KOPT-K1 (cell line): ENCODE data around the gene AFF1.
A peak's percentile ranks its signal among the peaks of the same experiment; 100 is the strongest.

ENCODE experiments used
- H3K27ac ChIP-seq: fragments of 200-600 bp; sonication (generic); 2 replicates; pipeline ENCODE4 v1.5.1; 2016; ENCODE audit warnings: antibody characterized with exemption, mild to moderate bottlenecking, low read depth, low read length; ENCODE audit not compliant: poor library complexity, severe bottlenecking
- H3K36me3 ChIP-seq: fragments of 200-600 bp; sonication (generic); 2 replicates; pipeline ENCODE4 v1.5.1; 2017; ENCODE audit warnings: antibody characterized with exemption, mild to moderate bottlenecking, low read length, moderate library complexity; ENCODE audit not compliant: insufficient read depth
- H3K9me3 ChIP-seq: fragments of 200-600 bp; sonication (generic); 2 replicates; pipeline ENCODE4 v1.5.1; 2017; ENCODE audit warnings: antibody characterized with exemption, low read length, mild to moderate bottlenecking; ENCODE audit not compliant: insufficient read depth, poor library complexity, severe bottlenecking

The AFF1 gene

DNA sequence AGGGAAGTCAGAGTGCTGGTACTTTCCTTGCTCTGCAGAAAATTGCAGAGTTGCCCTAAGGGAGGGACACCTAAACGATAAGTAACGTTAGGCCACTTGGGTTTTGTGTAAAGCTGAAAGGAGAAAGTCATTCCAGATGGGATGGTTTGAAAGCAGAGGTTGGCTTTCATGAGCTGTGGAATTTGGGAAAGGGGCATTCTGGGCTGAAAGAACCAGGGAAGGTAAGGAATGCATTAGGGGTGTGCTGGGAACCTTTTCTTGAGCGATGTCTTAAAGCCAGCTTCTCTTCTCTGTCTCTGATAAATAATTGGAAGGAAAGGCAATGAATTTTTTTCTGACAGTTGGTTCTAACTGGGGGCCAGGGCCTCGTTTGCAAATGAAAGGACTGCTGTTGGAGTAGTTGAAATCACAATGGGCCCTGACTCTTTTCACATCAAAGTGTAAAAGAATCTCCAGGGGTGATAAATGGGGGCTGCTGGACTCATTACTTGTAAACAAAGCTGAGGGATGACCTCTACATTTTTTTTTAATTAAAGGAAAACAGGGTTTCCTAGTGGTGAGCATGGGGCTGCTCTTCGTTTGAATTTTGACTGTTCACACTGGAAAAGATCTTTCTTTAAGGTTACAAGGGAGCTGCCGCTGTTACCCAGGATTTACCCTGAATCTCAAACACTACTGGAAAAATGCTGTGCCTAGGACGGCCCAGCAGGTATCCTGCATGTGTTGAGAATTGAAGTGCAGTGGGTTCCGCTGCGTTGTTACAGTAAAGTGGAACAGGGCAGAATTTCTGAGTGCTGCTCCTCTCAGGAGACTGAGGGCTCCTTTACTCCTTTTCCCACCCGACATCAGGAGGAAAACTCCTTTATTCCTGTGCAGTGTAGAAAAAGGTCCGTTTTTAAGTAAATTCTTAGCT, 25.0 kb downstream of the AFF1 start:
- no peaks in the 10 kb centered on the region for H3K36me3 ChIP-seq
- peak overlapping the region; percentile 96 for H3K27ac ChIP-seq
- H3K9me3 ChIP-seq = no peaks in the 10 kb centered on the region

- no peaks in the 10 kb centered on the region for H3K9me3 ChIP-seq
- H3K36me3 ChIP-seq = no peaks in the 10 kb centered on the region
- peak overlapping the region; percentile 96 for H3K27ac ChIP-seq
Measured at GRCh38 chr4:86960557-86960961, 25.7 kb downstream of the AFF1 start.

DNA sequence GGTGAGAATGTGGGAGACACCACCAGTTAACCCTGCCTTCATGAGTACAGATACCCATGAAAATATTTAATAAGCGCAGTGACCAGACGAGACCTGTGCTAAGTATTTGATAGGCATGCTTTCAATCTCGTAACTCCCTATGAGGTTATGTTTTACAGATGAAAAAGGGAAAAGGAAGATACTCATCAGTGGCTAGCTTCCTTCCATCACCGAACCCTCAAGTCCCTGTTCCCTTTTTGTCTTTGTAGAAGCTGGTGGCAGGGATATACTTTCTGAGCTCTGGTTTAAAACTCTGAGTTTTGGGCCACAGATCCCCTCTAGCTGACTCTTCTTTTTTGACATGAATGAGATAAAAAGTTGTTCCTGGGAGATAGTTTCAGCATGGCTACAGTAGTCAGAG, 26.3 kb downstream of the AFF1 start:
- Histone ChIP-seq H3K36me3 (no peaks in the 10 kb centered on the region), H3K9me3 (no peaks in the 10 kb centered on the region), H3K27ac (peak overlapping the region; percentile 96)

GRCh38 chr4:86961605-86962295, 26.9 kb downstream of the AFF1 start:
- H3K9me3 ChIP-seq = no peaks in the 10 kb centered on the region
- no peaks in the 10 kb centered on the region for H3K36me3 ChIP-seq
- peak overlapping the region; percentile 96 for H3K27ac ChIP-seq

DNA sequence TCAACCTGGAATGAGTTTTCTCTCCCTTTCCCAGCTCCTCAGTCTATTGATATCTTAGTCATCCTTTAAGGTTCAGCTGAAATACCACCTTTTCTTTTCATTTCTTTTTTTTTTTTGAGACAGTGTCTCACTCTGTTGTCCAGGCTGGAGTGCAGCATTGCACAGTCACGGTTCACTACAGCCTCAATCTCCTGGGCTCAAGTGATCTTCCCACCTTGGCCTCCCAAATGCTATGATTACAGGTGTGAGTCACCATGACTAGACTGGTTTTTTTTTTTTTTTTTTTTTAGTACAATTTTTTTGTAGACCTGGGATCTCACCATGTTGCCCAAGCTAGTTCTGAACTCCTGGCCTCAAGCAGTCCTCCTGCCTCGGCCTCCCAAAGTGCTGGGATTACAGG, 28.9 kb downstream of the AFF1 start:
- Histone ChIP-seq H3K27ac (peak overlapping the region; percentile 96), H3K36me3 (no peaks in the 10 kb centered on the region), H3K9me3 (no peaks in the 10 kb centered on the region)

DNA sequence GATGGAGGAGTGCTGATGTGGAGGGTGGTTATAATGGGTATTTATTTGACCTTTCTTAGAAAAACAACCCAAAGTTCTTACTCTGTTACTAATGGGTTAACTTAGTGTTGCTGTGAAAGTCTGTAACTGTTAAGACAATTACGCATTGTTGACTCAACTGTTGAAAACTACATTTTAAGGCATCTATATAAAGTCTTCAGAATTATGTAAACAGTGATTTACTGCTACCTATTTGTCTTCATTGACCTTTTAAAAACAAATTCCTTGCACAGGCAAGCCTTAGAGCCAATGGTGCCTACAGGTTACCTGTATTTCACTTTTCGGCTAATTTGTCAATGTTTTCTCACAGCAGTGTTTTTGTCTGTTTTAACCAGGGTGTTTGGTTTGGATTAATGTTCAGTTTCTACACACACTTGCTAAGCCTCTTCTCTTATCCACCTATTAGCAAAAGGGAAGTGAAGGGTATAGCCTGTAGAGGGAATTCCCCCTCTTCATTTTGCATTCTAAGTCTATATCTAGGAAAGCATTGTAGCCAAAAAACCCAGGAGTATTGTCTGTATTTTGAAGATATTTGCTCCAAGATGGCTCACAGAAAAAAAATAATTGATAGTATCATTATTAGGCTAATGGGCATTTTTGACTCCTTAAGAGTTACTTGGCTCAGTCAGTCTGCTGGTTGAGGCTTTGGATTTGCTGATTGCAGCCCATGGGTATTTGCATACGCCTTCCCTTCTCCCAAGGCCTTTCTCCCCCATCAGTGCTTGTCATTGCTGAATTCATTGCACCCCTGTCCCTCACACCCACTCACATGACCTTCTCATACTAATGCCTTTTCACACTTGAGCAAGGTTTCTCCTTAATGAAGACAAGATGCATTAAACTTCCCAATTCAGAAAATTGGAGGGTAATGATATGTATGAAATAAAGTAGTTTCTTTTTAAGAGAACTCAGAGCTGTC, 30.5 kb downstream of the AFF1 start:
- H3K27ac ChIP-seq = peak overlapping the region; percentile 65
- no peaks in the 10 kb centered on the region for H3K36me3 ChIP-seq
- H3K9me3 ChIP-seq = no peaks in the 10 kb centered on the region

GRCh38 chr4:86967073-86967472, 32.3 kb downstream of the AFF1 start:
- no peaks in the 10 kb centered on the region for H3K36me3 ChIP-seq
- H3K27ac ChIP-seq = peak overlapping the region; percentile 65
- no peaks in the 10 kb centered on the region for H3K9me3 ChIP-seq

DNA sequence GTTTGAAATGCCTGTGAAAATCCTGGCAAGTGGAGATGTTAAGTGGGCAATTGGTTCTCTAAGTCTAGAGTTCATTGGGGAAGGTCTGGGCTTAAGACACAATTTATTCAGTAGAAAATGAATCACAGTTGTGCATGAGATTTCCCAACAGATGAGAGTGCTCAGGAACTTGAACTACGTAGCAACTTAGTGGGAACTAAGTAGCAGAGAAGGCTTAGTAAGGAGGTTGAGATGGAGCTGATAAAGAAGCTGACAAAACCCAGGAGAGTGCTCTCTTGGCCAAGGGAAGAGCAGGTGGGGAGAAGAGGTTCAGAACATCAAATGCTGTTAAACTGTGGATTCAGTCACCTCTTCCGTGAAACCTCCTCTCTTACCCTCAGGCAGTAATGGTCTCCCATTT, 33.0 kb downstream of the AFF1 start:
- Histone ChIP-seq H3K36me3 (no peaks in the 10 kb centered on the region), H3K27ac (peak overlapping the region; percentile 65)

DNA sequence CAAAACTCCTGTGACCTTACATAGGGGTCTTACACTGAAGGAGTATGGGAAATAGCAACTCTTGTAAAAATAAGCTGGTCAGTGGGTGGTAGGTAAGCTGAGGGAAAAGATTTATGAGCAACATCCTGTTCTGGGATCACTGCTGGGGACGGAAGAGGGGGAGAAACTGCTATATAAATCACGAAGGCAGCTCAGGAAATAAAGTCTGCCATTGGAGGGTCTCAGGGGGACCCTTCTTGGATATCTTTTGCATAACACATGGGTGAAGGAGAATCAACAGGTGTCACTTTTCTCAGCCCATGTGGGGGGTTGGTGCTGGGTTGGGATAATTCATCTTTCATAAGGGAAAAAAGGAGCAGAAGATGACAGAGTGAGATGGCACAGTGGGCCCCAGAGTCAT, 33.7 kb downstream of the AFF1 start:
- peak overlapping the region; percentile 65 for H3K27ac ChIP-seq
- no peaks in the 10 kb centered on the region for H3K9me3 ChIP-seq
- H3K36me3 ChIP-seq = no peaks in the 10 kb centered on the region

More for the DNA sequence above, 33.0 kb downstream of the AFF1 start:
- H3K9me3 ChIP-seq = no peaks in the 10 kb centered on the region

DNA sequence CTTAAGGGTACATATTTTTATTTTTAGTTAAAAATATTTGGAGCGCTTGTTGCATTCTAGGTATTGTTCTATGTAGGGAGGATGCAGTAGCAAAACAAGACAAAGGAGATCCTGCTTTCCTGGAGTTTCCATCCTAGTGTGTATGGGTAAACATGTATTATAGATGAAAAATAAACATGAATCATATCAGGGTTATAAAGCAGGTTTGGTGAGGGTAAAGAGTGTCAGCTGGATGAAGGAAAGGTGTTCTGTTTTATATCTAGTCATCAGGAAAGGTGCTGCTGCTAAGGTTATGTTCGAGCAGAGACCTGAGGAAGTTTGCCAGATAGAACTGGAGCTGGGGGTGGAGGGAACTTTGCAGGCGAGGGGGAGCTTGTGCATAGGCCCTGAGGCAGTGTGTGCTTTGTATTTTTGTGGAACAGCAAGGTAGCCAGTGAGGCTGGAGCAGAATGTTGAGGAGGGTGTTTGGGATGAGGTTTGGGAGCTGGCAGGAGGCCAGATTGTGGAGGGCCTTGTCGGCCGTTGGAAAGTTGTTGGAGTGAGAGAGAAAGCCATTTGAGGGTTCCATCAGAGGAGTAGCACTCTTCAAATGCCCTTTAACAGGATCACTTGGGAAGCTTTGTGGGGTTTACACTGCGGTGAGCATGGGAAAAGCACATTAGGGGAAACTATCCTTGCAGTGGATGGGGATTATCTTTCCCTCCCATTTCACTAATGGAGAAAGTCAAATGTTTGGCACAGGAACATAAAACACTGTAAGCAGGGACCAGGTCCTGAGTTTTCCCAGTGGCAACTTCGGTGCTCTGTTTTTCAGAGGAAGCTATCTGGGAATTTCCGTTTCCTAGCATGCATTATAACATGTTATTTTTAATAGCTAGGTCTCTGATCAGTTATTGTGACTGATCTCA, 35.9 kb downstream of the AFF1 start:
- H3K9me3 ChIP-seq = no peaks in the 10 kb centered on the region
- H3K36me3 ChIP-seq = no peaks in the 10 kb centered on the region
- H3K27ac ChIP-seq = peak overlapping the region; percentile 14

DNA sequence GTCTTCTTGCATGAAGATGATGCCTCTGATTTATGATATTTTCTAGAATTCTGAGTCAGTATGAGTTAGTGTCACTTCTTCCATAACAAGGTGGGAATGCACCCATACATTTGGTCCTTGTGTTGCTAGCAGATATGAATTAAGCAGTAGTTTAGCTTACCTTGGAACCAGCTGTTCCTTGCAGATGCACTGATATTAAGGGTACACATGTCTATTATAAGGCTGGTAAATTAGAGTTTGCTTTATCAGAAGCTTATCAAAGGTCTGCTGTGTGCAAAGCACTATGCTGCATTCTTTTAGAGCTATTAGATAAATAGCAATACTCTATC, 36.5 kb downstream of the AFF1 start:
- H3K9me3 ChIP-seq = no peaks in the 10 kb centered on the region
- no peak overlapping the region for H3K27ac ChIP-seq
- no peaks in the 10 kb centered on the region for H3K36me3 ChIP-seq

- Histone ChIP-seq H3K27ac (peak overlapping the region; percentile 70), H3K36me3 (no peaks in the 10 kb centered on the region), H3K9me3 (no peaks in the 10 kb centered on the region)
Measured at GRCh38 chr4:86972997-86973396, 38.2 kb downstream of the AFF1 start.

DNA sequence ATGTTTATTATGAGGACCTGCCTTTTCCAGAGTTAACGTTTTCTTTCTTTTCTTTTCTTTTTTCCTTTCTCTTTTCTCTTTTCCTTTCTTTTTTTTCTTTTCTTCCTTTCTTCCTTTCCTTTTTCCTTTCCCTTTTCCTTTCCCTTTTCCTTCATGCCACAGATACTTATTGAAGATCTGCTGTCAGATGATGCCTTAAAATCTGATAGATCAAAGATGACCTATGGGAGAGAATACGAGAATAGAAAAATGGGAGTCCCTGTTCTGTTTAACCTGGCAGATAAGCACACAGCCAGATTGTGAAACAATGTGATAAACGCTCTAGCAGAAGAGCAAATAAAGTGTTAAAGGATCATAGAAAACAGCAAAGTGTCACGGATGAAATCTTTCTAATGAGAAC, 38.9 kb downstream of the AFF1 start:
- Histone ChIP-seq H3K27ac (peak overlapping the region; percentile 70), H3K9me3 (no peaks in the 10 kb centered on the region), H3K36me3 (no peaks in the 10 kb centered on the region)

DNA sequence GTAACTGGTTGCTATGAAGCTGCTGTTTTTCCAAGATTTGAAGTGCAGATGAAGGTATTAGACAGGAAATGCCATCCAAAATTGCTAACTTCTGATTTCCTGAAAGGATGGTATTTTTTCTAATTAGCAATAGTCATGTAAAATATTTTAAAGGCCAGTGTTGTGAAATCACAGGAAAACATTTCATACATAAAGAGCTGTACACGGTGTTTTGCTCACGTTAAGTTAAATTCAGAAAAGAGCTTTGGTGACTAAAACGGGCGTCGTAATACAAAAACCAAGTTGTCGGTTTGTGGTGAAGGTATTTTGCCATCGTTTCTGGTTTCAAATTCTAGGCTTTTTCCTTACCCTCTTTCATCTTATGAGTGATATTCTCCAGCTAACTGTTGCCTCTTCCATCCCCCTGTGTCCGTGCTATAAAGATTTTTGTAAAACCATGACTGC, 39.8 kb downstream of the AFF1 start:
- Histone ChIP-seq H3K27ac (peak overlapping the region; percentile 70), H3K9me3 (no peaks in the 10 kb centered on the region), H3K36me3 (no peaks in the 10 kb centered on the region)
